Left ventricle myocardium superior (tissue), 1 donor: ENCODE measurements around the gene IKZF2. TPM values are rescaled to one million over a fixed set of nuclear protein-coding genes. Genes with fewer than 3 reads are reported as not detected.

ENCODE experiments used
- ATAC-seq: fragments of 200-7000 bp; cut with Tn5 transposase; one replicate; pipeline ENCODE4 v1.9.1; 2020; ENCODE audit warnings: mild to moderate bottlenecking, moderate library complexity
- DNase-seq: peaks from one replicate; pipeline ENCODE4 v3.0.0-alpha.2; 2020
- intact Hi-C: fragments of 100-400 bp; cut with micrococcal nuclease; formaldehyde crosslinking; loops from one replicate; pipeline ENCODE4 v1.11.0; 2022
- total RNA-seq: library from RNA; stranded (reverse); fragmentation: NEBNext Ultra II Directional; extraction: Animal tissue kit (Norgen Biotek cat#: 25700); gene quantifications from one replicate; pipeline ENCODE4 v1.2.1, GENCODE V29; 2021
- donor health status: DM: no; HTN: yes; CAD: no; lungs with severe emphysema.

The IKZF2 gene
- total RNA-seq, 1 donor from 2014 or later, result 6.1 TPM

GRCh38 chr2:213107728-213108127 is 43.7 kb downstream of the IKZF2 start:
- intact Hi-C loops, result no loop called here
- DNase-seq (no peak), ATAC-seq (no peak)

- intact Hi-C loops, result no loop called here
- DNase-seq (no peak), ATAC-seq (peak; percentile 46)
These were observed 46.2 kb downstream of the IKZF2 start for GRCh38 chr2:213105212-213105611.

GRCh38 chr2:213104903-213105202 is 46.6 kb downstream of the IKZF2 start:
- intact Hi-C loops, result no loop called here

GRCh38 chr2:213104092-213104902 is 47.1 kb downstream of the IKZF2 start:
- ATAC-seq, result peak; percentile 92
- DNase-seq, result no peak
- intact Hi-C loops, result no loop called here

More at GRCh38 chr2:213104903-213105202, 46.6 kb downstream of the IKZF2 start:
- DNase-seq (no peak), ATAC-seq (peak; percentile 28)

- ATAC-seq (no peak), DNase-seq (no peak)
- intact Hi-C loops, result no loop called here
These were observed 49.5 kb downstream of the IKZF2 start for GRCh38 chr2:213101692-213102460.

- no peak for DNase-seq
- no peak for ATAC-seq
- intact Hi-C loops, result no loop called here
These were observed 50.3 kb downstream of the IKZF2 start for GRCh38 chr2:213101109-213101508.

- ATAC-seq (peak; percentile 89), DNase-seq (peak; percentile 43)
- intact Hi-C loops, result no loop called here
These were observed 52.8 kb downstream of the IKZF2 start for GRCh38 chr2:213098612-213099011.

GRCh38 chr2:213091765-213092164 is 59.6 kb downstream of the IKZF2 start:
- no peak for ATAC-seq
- intact Hi-C loops, result no loop called here

GRCh38 chr2:213090772-213091171 is 60.6 kb downstream of the IKZF2 start:
- intact Hi-C loops, result no loop called here
- no peak for DNase-seq
- no peak for ATAC-seq

More at GRCh38 chr2:213091765-213092164, 59.6 kb downstream of the IKZF2 start:
- DNase-seq, result no peak

GRCh38 chr2:213089438-213089837 is 62.0 kb downstream of the IKZF2 start:
- ATAC-seq, result no peak
- intact Hi-C loops, result no loop called here

GRCh38 chr2:213087040-213087439 is 64.4 kb downstream of the IKZF2 start:
- intact Hi-C loops, result no loop called here
- DNase-seq (no peak), ATAC-seq (no peak)

More at GRCh38 chr2:213089438-213089837, 62.0 kb downstream of the IKZF2 start:
- no peak for DNase-seq

GRCh38 chr2:213086571-213086970 is 64.8 kb downstream of the IKZF2 start:
- ATAC-seq (peak; percentile 85), DNase-seq (no peak)
- intact Hi-C loops, result no loop called here

GRCh38 chr2:213086050-213086449 is 65.4 kb downstream of the IKZF2 start:
- DNase-seq (no peak), ATAC-seq (no peak)
- intact Hi-C loops, result no loop called here

GRCh38 chr2:213085538-213085937 is 65.9 kb downstream of the IKZF2 start:
- ATAC-seq, result no peak
- DNase-seq, result no peak
- intact Hi-C loops, result no loop called here

GRCh38 chr2:213084261-213084660 is 67.2 kb downstream of the IKZF2 start:
- ATAC-seq (no peak), DNase-seq (no peak)
- intact Hi-C loops, result no loop called here

GRCh38 chr2:213080969-213081617 is 70.3 kb downstream of the IKZF2 start:
- DNase-seq (no peak), ATAC-seq (no peak)
- intact Hi-C loops, result no loop called here

GRCh38 chr2:213079756-213080155 is 71.7 kb downstream of the IKZF2 start:
- no peak for ATAC-seq
- DNase-seq, result no peak

GRCh38 chr2:213078686-213079085 is 72.7 kb downstream of the IKZF2 start:
- intact Hi-C loops, result no loop called here
- DNase-seq, result no peak
- no peak for ATAC-seq

More at GRCh38 chr2:213079756-213080155, 71.7 kb downstream of the IKZF2 start:
- intact Hi-C loops, result no loop called here

GRCh38 chr2:213069531-213069930 is 81.9 kb downstream of the IKZF2 start:
- intact Hi-C loops, result no loop called here
- no peak for ATAC-seq

More at GRCh38 chr2:213069531-213069930, 81.9 kb downstream of the IKZF2 start:
- no peak for DNase-seq
